Testis (tissue), 3 donors: ENCODE measurements around the gene SRCIN1. TPM values are rescaled to one million over a fixed set of nuclear protein-coding genes. Genes with fewer than 3 reads are reported as not detected.

ENCODE experiments used
- DNase-seq: peaks from one replicate; pipeline ENCODE4 v3.0.0-alpha.2; 2019
- H3K27ac ChIP-seq, 2 donors: fragments of 200-600 bp; sonication (generic); one replicate each; pipeline ENCODE4 v1.5.1; 2019
- H3K27me3 ChIP-seq: fragments of 200-600 bp; sonication (generic); one replicate; pipeline ENCODE4 v1.5.1; 2019
- H3K36me3 ChIP-seq: fragments of 200-600 bp; sonication (generic); one replicate; pipeline ENCODE4 v1.5.1; 2017; ENCODE audit warnings: low read depth; ENCODE audit errors: missing control alignments
- H3K4me1 ChIP-seq: fragments of 200-600 bp; sonication (generic); one replicate; pipeline ENCODE4 v1.5.1; 2019
- H3K4me3 ChIP-seq, 2 donors: fragments of 200-600 bp; sonication (generic); one replicate each; pipeline ENCODE4 v1.5.1; 2017 to 2019
- H3K9me3 ChIP-seq: fragments of 200-600 bp; sonication (generic); one replicate; pipeline ENCODE4 v1.5.1; 2017
- CTCF ChIP-seq, 3 experiments: fragments of 450-650 bp in 2 of 3; fragments of 200-600 bp in 1 of 3; sonication (generic) in 1 of 3; IDR thresholded peaks; one replicate each; pipeline ENCODE4 v1.5.1; 2016 to 2019; ENCODE audit warnings: antibody characterized with exemption in 3 of 3, mild to moderate bottlenecking in 2 of 3, moderate library complexity in 1 of 3
- POLR2A ChIP-seq: fragments of 450-650 bp; IDR thresholded peaks from one replicate; pipeline ENCODE4 v1.6.1; 2017; ENCODE audit warnings: antibody characterized with exemption, mild to moderate bottlenecking, moderate library complexity
- WGBS, 2 donors: methylation state at CpG; one replicate each; pipeline ENCODE4 v1.1.5; 2018; 5-methylcytosine and 5-hydroxymethylcytosine counted together
- intact Hi-C: fragments of 100-400 bp; cut with DNase I; formaldehyde crosslinking; loops from one replicate; pipeline ENCODE4 v1.15.1; 2023; ENCODE audit warnings: low total_unique reads
- polyA plus RNA-seq: library from polyadenylated mRNA; stranded (reverse); fragments of 350-450 nt; fragmentation: Illumina TruSeq; extraction: RNeasy Lipid Tissue Mini Kit (QIAGEN cat#74804); gene quantifications from one replicate; pipeline ENCODE4 v1.2.3, GENCODE V29; 2014; ENCODE audit warnings: low read depth, low replicate concordance; ENCODE audit not compliant: insufficient read depth
- total RNA-seq, 2 donors: library from RNA; depleted of rRNA; stranded (reverse); fragments of >200 nt; gene quantifications; one replicate each; pipeline ENCODE4 v1.2.3, GENCODE V29; 2016

Gene SRCIN1
- total and polyA plus RNA-seq, 3 donors from 2014 or later, result 3.2 to 8.9 (median 6.2) TPM

- 81 to 93% methylated on average over 7 to 12 of the region's 12 CpGs for WGBS, 2 donors
Observed at GRCh38 chr17:38545531-38546225, 60.1 kb downstream of the SRCIN1 start.

DNA sequence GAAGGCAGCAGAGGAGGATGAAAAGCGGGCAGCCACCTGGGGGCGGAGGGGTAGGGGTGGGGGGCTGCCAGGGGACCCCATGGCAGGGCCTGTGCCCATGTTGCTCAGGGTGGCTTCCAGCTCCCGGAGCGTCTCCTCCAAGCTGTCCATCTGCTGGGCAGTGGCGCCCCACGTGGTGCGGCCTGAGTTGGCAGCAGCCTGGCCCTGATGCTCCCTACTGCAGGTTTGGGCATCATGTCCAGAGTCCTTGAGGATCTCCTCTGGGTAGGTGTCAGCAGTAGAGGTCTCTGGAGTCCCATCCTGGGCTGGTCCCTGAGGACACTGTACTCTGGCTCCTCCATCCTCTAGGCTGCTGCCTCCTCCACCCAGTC lies 60.9 kb downstream of the SRCIN1 start:
- intact Hi-C loops, result no loop called here
- no peaks in the 10 kb centered on the region for H3K4me1 ChIP-seq
- TF ChIP-seq CTCF (IDR thresholded peaks at IDR 0.05) (no peak), POLR2A (no peak)
- 93 to 97% methylated on average over 2 to 6 of the region's 7 CpGs for WGBS, 2 donors
- no peaks in the 10 kb centered on the region for H3K36me3 ChIP-seq
- no peak for DNase-seq
- H3K4me3 ChIP-seq, result no peak overlapping the region
- H3K27me3 ChIP-seq, result no peaks in the 10 kb centered on the region
- H3K9me3 ChIP-seq, result no peaks in the 10 kb centered on the region
- H3K27ac ChIP-seq, result no peak overlapping the region

More at GRCh38 chr17:38545531-38546225, 60.1 kb downstream of the SRCIN1 start:
- Histone ChIP-seq H3K4me1 (no peaks in the 10 kb centered on the region), H3K9me3 (no peaks in the 10 kb centered on the region), H3K27ac (no peak overlapping the region), H3K36me3 (no peaks in the 10 kb centered on the region), H3K4me3 (no peak overlapping the region), H3K27me3 (no peaks in the 10 kb centered on the region)
- intact Hi-C loops, result no loop called here
- no peak for TF ChIP-seq CTCF (IDR thresholded peaks at IDR 0.05)
- TF ChIP-seq POLR2A, result no peak
- no peak for DNase-seq

DNA sequence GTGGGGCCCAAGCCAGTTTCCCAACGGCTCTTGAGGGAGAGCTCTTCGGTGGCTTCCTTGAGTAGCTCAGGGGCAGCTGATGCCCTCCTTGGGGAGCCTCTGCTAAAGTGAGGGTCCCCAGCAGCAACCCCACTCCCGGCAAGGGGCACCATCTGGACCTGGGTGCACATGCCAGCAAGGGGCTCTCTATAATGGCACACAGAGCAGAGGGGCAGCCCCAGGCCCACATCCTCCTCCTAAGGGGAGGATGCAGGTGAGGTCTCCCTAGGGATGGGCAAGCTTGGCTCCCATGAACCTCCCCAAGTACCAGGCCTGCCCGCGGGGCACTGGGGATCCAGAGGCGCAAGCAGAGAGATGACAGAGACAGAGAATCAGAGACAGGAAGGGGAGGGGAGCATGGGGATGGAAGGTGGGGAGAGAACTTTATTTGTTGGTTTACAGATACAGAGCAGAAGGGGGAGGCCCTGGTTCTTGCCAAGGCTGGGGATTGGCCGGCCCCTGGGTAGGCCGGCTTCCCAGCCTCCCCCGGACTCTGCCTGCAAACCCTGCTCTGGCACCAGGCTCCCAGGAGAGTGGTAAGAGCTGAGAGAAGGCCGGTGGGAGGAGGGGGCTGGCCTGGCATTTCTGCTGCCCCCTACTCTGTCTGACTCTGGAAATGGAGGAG lies 61.4 kb downstream of the SRCIN1 start:
- Histone ChIP-seq H3K9me3 (no peaks in the 10 kb centered on the region), H3K4me1 (no peaks in the 10 kb centered on the region), H3K36me3 (no peaks in the 10 kb centered on the region), H3K27ac (no peak overlapping the region), H3K4me3 (no peak overlapping the region), H3K27me3 (no peaks in the 10 kb centered on the region)
- no peak for DNase-seq
- intact Hi-C loops, result no loop called here
- WGBS, 2 donors, result 75 to 83% methylated on average over 7 to 10 of the region's 10 CpGs
- TF ChIP-seq POLR2A (no peak), CTCF (IDR thresholded peaks at IDR 0.05) (no peak)

DNA sequence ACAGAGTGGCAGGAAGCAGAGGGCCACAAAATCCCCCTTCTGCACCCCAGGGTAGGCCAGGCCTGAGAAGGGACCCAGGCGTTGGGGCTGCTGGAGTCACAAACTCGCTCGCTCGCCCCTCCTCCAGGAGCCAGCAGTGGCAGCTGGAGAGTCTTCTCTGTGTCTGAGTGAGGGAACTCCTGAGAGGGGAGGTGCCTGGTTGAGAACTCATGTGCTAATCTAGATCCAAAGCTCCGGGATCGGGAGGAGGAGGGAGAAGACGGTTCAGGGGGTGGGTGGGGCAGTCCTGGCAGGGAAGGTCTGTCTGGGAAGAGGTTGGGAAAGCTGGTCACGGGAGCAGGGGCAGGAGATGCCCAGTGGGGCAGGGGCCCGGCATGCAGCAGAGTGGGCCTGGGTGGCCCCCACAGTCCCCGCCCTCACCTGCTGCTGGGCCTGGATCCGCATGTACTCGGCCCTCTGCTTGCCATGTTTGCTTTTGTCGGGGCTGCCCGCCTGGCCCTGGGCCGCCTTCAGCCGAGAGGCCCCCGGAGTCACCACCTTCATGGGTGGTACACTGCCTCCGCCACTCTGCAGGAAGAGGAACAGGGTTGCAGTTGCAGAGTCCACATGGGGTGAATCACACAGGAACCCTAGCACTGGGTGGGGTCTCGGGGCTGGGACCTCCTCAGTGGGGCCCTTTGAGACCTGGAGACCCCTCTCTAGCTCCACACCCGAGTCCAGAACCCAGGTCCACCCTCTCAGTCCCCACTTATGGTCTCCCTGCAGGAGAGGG lies 62.2 kb downstream of the SRCIN1 start:
- intact Hi-C loops, result no loop called here
- no peak for TF ChIP-seq POLR2A
- TF ChIP-seq CTCF (IDR thresholded peaks at IDR 0.05), result no peak
- Histone ChIP-seq H3K9me3 (no peaks in the 10 kb centered on the region), H3K36me3 (no peaks in the 10 kb centered on the region), H3K27ac (no peak overlapping the region), H3K4me3 (no peak overlapping the region), H3K27me3 (no peaks in the 10 kb centered on the region), H3K4me1 (no peaks in the 10 kb centered on the region)
- DNase-seq, result no peak
- WGBS, 2 donors, result 84 to 88% methylated on average over 16 to 20 of the region's 20 CpGs
